ENCODE results near the gene LBHD2. TPM values are rescaled to one million over a fixed set of nuclear protein-coding genes. Genes with fewer than 3 reads are reported as not detected.

Gene LBHD2
- total and polyA plus RNA-seq, 2 donors (not counting 1 experiment from before 2014, with no cell fraction given), result not detected

DNA sequence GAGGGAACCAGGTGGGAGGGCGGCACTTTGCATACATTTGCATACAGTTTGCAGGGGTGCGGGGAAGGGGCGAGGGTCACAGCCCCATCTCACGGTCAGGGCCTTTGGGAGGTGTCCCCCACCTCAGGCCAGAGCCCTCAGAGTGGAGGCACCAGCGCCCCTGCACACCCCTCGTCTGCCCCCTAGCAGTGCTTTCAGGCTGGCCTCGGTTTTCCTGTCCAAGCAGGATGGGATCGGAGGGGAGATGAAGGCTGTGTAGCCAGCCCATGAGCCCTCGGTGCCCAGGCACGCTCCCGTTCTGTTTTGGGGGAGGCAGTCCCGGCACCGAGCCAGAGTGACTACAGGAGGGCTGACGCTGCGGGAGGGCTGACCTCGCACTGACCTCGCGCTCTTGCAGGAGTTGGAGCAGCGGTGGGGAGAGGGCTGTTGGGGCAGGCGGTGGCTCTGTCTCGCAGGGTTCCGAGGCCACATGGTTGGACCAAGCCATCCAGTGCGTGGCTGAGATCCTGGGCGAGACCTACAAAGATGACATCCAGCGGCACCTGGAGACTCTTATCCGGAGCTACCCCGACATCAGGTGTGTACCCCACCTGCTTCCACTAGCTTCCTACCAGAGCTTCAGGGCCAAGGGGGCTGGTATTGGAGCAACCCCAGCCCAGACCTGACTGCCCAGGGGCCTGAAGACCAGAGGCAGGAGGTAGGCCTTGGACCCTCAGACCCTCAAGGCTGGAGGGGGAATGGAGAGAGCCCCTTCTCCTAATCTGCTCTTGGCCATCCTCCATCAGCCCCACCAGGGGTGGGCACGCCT, 24.1 kb downstream of the LBHD2 start:
- no peak overlapping the region for H3K27ac ChIP-seq (ENCODE audit: low read length in 2 of 2)
- no peaks in the 10 kb centered on the region for H3K36me3 ChIP-seq (replicated peaks in 1 of 2; ENCODE audit: control extremely low read depth in 1 of 2, control insufficient read depth in 1 of 2, extremely low read depth in 1 of 2, insufficient read depth in 2 of 2, low read length in 1 of 2)
- H3K4me3 Mint-ChIP-seq, result no peak overlapping the region
- no peak for DNase-seq
- no peak overlapping the region for H3K9ac ChIP-seq (ENCODE audit: low read length)
- intact Hi-C loops (cut with micrococcal nuclease), result no loop called here
- H3K9me3 Mint-ChIP-seq (ENCODE audit: insufficient read depth), result no peaks in the 10 kb centered on the region
- no peak overlapping the region for H3K27ac Mint-ChIP-seq
- ChIA-PET CTCF (interaction anchor here (0.9 kb wide), 1 partner anchor 79 kb away, joined by 3 read pairs; no protein-coding TSS in a partner anchor), POLR2A (no interaction called here)
- ATAC-seq (ENCODE audit: low read depth), result no peak
- peaks cover 19% of the 10 kb centered on the region for H3K27me3 Mint-ChIP-seq
- no peaks in the 10 kb centered on the region for H3K79me2 ChIP-seq (ENCODE audit: control insufficient read depth, insufficient read depth, low read length)
- H3K4me2 ChIP-seq (replicated peaks; ENCODE audit: low read depth, low read length, poor library complexity, severe bottlenecking), result no peak overlapping the region
- no peaks in the 10 kb centered on the region for H4K20me1 ChIP-seq (ENCODE audit: control insufficient read depth, insufficient read depth, low read length, poor library complexity, severe bottlenecking)
- peaks cover 31 to 38% of the 10 kb centered on the region in 2 donors for H3K4me1 ChIP-seq (ENCODE audit: control insufficient read depth in 2 of 2, insufficient read depth in 2 of 2, low read length in 2 of 2)
- TF ChIP-seq, protein P1, sequence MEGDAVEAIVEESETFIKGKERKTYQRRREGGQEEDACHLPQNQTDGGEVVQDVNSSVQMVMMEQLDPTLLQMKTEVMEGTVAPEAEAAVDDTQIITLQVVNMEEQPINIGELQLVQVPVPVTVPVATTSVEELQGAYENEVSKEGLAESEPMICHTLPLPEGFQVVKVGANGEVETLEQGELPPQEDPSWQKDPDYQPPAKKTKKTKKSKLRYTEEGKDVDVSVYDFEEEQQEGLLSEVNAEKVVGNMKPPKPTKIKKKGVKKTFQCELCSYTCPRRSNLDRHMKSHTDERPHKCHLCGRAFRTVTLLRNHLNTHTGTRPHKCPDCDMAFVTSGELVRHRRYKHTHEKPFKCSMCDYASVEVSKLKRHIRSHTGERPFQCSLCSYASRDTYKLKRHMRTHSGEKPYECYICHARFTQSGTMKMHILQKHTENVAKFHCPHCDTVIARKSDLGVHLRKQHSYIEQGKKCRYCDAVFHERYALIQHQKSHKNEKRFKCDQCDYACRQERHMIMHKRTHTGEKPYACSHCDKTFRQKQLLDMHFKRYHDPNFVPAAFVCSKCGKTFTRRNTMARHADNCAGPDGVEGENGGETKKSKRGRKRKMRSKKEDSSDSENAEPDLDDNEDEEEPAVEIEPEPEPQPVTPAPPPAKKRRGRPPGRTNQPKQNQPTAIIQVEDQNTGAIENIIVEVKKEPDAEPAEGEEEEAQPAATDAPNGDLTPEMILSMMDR (IDR thresholded peaks at IDR 0.05), result no peak
- TF ChIP-seq EZH2 (IDR thresholded peaks at IDR 0.05; ENCODE audit: borderline replicate concordance, insufficient read depth, low read depth, low read length, poor library complexity, severe bottlenecking), result no peak
- H3K27me3 ChIP-seq (replicated peaks in 1 of 4; ENCODE audit: control extremely low read depth in 1 of 4, control insufficient read depth in 3 of 4, insufficient read depth in 4 of 4, low read length in 3 of 4), result peaks cover 0 to 32% (median 11%) of the 10 kb centered on the region in 4 experiments
- H3K9me3 ChIP-seq (ENCODE audit: control extremely low read depth in 1 of 3, control insufficient read depth in 2 of 3, insufficient read depth in 1 of 3, low read length in 2 of 3), result peaks cover 0 to 6% (median 0%) of the 10 kb centered on the region in 3 donors
- H3K4me3 ChIP-seq (ENCODE audit: control extremely low read depth in 1 of 5, extremely low read depth in 1 of 5, insufficient read depth in 1 of 5, low read depth in 2 of 5, low read length in 4 of 5), result no peak overlapping the region
- H3K4me1 Mint-ChIP-seq, result peaks cover 30% of the 10 kb centered on the region
- WGBS (ENCODE audit: insufficient coverage), result 94% methylated on average over 20 of the region's 28 CpGs
- H2AFZ ChIP-seq (ENCODE audit: insufficient read depth, low read depth, low read length, poor library complexity, severe bottlenecking), result no peak overlapping the region

DNA sequence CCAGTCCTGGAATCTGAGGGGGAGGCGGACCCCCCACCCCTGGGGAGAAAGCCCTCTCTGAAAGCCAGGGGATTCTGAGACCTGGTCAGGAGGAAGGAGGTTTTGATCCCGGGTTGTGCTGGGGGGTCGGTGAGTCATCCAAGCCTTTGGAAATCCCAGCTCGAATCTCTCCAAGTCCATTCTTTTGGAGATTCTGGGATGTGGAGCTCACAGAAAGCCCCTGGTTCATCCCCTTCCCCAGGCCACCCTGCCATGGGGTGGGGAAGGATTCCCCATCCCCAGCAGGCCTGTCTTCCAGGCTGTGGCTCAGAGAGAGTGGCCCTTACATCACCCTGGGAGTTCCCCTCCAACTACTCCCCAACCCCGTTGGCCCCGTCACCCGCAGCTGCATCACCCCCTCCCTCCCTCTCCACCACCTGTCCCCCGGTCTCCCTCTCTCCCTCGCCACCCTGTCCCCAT, 24.8 kb downstream of the LBHD2 start:
- intact Hi-C loops (cut with micrococcal nuclease), result no loop called here
- TF ChIP-seq, protein P1 (IDR thresholded peaks at IDR 0.05), result no peak
- TF ChIP-seq EZH2 (IDR thresholded peaks at IDR 0.05; ENCODE audit: borderline replicate concordance, insufficient read depth, low read depth, low read length, poor library complexity, severe bottlenecking), result no peak
- H3K36me3 ChIP-seq (replicated peaks in 1 of 2; ENCODE audit: control extremely low read depth in 1 of 2, control insufficient read depth in 1 of 2, extremely low read depth in 1 of 2, insufficient read depth in 2 of 2, low read length in 1 of 2), result no peaks in the 10 kb centered on the region
- H3K27me3 ChIP-seq (replicated peaks in 1 of 4; ENCODE audit: control extremely low read depth in 1 of 4, control insufficient read depth in 3 of 4, insufficient read depth in 4 of 4, low read length in 3 of 4), result peaks cover 0 to 26% (median 8%) of the 10 kb centered on the region in 4 experiments
- 100% methylated on average over 1 of the region's 9 CpGs for WGBS (ENCODE audit: insufficient coverage)
- no peak overlapping the region for H3K9ac ChIP-seq (ENCODE audit: low read length)
- H3K27me3 Mint-ChIP-seq, result peaks cover 14% of the 10 kb centered on the region
- no peak overlapping the region for H3K27ac ChIP-seq (ENCODE audit: low read length in 2 of 2)
- no peak for DNase-seq
- H3K4me1 ChIP-seq (ENCODE audit: control insufficient read depth in 2 of 2, insufficient read depth in 2 of 2, low read length in 2 of 2), result peaks cover 26 to 32% of the 10 kb centered on the region in 2 donors
- peaks cover 26% of the 10 kb centered on the region for H3K4me1 Mint-ChIP-seq
- H3K27ac Mint-ChIP-seq, result no peak overlapping the region
- H3K9me3 ChIP-seq (ENCODE audit: control extremely low read depth in 1 of 3, control insufficient read depth in 2 of 3, insufficient read depth in 1 of 3, low read length in 2 of 3), result peaks cover 0 to 6% (median 0%) of the 10 kb centered on the region in 3 donors
- no peaks in the 10 kb centered on the region for H4K20me1 ChIP-seq (ENCODE audit: control insufficient read depth, insufficient read depth, low read length, poor library complexity, severe bottlenecking)
- no peaks in the 10 kb centered on the region for H3K9me3 Mint-ChIP-seq (ENCODE audit: insufficient read depth)
- CTCF ChIA-PET, result interaction anchor here (0.9 kb wide), 1 partner anchor 78 kb away, joined by 3 read pairs; no protein-coding TSS in a partner anchor
- H3K79me2 ChIP-seq (ENCODE audit: control insufficient read depth, insufficient read depth, low read length), result no peaks in the 10 kb centered on the region
- no peak overlapping the region for H3K4me2 ChIP-seq (replicated peaks; ENCODE audit: low read depth, low read length, poor library complexity, severe bottlenecking)
- POLR2A ChIA-PET, result interaction anchor here (0.7 kb wide), 1 partner anchor 71 kb away, joined by 9 read pairs; no protein-coding TSS in a partner anchor
- no peak overlapping the region for H3K4me3 Mint-ChIP-seq
- ATAC-seq (ENCODE audit: low read depth), result peak; percentile 39
- no peak overlapping the region for H2AFZ ChIP-seq (ENCODE audit: insufficient read depth, low read depth, low read length, poor library complexity, severe bottlenecking)
- no peak overlapping the region for H3K4me3 ChIP-seq (ENCODE audit: control extremely low read depth in 1 of 5, extremely low read depth in 1 of 5, insufficient read depth in 1 of 5, low read depth in 2 of 5, low read length in 4 of 5)
